HG03135 (cell line): ENCODE results near the gene FOXP1.

Experiments used
- ATAC-seq: cut with Tn5 transposase; IDR thresholded peaks from one replicate; pipeline ENCODE4 v1.9.1; 2021; ENCODE audit warnings: mild to moderate bottlenecking, moderate library complexity; ENCODE audit not compliant: unreplicated experiment

FOXP1 gene

GRCh38 chr3:71166339-71167240, 416.9 kb downstream of the FOXP1 start:
- no peak for ATAC-seq

GRCh38 chr3:71164881-71165280, 418.6 kb downstream of the FOXP1 start:
- no peak for ATAC-seq

DNA sequence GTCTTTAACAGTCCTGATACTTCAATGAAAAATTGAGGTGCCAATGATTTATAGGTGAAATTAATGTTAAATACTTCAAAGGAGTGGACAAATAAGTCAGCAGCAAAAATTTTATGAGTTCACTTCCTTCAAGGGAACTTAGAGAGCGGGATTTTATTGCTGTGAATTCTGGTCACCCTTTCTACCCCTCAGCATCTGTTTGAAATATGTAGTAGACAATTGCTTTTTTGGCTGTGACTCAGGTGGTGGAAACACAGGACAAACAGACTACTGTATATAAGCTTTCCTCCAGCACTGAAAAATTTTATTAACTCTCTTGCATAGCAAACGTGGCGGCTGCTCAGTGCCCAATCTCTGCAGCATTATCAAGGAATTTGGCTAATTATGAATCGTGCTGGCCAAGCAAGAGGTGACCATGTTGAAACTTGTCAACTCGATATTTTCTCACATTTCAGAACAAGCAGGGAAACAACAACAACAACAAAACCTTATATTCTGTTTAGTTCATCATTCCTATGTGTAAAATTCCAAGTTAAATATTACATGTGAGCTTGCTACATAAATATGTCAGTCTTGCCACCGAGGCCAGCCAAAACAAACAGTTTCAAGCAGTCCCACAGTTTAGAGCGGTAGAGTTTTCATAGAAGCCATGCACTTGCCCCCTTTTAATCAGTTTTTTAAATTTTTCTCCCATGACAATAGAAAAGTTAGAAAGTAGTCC, 420.2 kb downstream of the FOXP1 start:
- no peak for ATAC-seq

DNA sequence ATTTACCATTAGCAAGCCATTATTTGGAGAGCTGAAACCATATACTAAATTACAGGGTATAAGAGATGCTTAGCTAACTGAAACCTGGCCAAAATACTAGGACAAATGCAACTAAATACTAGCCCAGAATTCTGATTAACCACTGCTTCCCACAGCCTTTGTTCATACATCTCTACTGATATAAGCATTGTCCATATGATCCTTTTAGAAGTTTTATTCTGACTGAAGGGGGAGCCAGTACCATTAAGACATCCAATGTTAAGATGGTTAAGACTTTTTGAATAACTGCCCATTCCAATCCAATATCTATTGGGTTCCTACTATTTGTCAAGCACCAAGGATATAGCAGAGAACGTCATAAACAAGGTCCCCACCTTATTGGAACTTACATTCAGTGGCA, 421.3 kb downstream of the FOXP1 start:
- no peak for ATAC-seq

- ATAC-seq: no peak
These were observed 422.6 kb downstream of the FOXP1 start for GRCh38 chr3:71160785-71161546.

GRCh38 chr3:71156062-71156665, 427.4 kb downstream of the FOXP1 start:
- ATAC-seq: no peak

DNA sequence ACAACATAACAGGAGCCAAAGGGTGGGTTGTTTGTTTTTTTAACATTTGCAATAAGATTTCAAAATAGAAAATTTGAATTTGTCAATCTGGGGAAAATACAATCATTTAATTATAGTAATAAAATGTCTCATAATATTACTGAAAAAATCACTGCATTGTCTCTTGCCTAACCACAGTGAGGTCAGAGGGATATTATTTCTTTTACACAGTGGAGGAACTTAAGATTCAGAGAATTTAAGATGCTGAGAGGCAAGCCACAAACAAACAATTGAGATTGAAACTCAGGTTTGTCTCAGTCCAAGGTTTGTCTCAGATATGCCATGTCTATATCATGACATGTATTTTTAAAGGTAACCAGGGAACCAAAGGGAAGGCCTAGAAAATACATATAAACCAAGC, 428.7 kb downstream of the FOXP1 start:
- ATAC-seq: no peak

DNA sequence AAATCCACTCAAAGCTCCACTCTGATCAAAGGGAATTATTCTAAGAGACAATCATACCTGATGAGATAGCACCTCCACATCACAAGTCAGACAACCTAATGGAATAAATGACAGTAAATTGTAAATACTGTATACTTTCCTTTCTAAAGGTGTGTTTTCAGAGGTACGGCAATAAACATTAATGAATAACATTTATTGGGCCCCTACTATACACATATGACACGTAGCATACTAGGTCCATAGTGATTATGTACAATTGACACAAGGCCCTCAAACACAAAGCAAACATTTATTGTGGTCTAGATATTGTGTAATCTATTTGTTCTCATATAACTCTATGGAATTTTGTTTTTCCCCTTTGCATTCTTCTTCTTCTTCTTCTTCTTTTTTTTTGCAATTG, 429.8 kb downstream of the FOXP1 start:
- no peak for ATAC-seq

- no peak for ATAC-seq
These were observed 430.6 kb downstream of the FOXP1 start for GRCh38 chr3:71152892-71153265.

GRCh38 chr3:71152039-71152891, 431.3 kb downstream of the FOXP1 start:
- no peak for ATAC-seq

DNA sequence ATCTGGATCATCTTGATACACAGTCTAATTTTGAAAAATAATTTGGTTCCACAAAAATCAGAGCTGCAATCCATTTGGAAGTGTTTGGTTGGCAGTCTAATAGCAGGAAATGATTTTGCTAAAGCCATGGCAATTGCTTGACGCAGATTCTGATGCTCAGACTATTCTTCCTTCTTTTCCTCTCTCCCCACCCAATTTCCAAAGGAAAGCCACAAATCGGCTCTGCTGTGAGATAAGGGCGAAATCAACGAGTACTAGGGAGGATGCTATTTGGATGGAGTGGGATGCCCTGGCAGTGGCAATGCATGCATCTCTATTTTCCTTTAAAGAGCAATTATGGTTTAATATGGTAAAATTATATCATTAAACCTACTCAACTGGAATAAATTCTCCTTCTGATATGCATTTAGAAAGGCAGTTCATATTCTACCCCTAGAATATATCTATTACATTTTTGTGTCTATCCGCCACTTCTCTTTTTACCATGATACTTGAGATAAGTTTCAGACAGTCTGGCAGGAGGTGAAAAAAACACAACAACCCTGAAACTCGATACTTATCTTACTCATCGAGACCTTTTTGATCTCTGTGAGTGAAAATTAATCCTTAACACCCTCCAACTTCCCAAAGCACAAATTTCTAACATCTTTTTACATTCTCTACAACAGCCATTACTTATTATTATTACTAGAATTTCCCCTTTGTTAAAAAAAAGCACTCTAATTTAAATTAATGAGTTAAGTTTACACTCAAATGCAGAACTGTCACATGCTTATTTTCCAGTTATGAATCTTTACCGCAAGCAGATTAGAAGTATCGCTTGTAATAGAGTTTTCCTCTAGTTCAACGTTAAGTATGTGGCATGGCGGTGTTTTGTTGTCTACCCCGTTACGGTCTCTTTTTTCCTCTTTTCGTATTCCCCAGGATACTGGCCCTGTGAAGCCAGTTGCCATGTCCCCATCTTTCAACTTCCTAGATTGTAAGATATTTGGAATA, 433.3 kb downstream of the FOXP1 start:
- ATAC-seq: peak; percentile 62

- ATAC-seq: no peak
These were observed 435.0 kb downstream of the FOXP1 start for GRCh38 chr3:71148455-71149060.

GRCh38 chr3:71146673-71147072, 436.9 kb downstream of the FOXP1 start:
- ATAC-seq: no peak

- ATAC-seq: no peak
These were observed 437.6 kb downstream of the FOXP1 start for GRCh38 chr3:71145954-71146353.

- ATAC-seq: no peak
These were observed 438.8 kb downstream of the FOXP1 start for GRCh38 chr3:71144525-71145253.

DNA sequence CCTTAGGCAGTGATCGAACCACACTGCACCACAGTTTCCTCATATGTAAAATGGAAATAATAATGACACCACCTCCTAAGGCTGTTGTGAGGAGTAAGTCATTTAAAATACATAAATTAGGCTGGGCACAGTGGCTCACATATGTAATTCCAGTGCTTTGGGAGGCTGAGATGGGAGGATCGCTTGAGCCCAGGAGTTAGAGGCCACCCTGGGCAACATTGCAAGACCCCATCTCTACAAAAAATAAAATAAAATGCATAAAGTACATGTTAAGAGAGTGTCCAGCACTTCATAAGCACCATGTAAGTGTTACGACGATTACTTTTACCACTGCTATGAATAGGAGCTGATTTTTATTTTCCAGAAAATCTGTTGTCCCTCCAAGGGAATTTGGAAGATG, 440.0 kb downstream of the FOXP1 start:
- no peak for ATAC-seq

GRCh38 chr3:71142441-71143161, 440.9 kb downstream of the FOXP1 start:
- ATAC-seq: no peak
